ENCODE results near the gene CNTNAP2. TPM values are rescaled to one million over a fixed set of nuclear protein-coding genes. Genes with fewer than 3 reads are reported as not detected.

Gene CNTNAP2
- total and polyA plus RNA-seq, 2 of the 4 experiments (the other 2 are of a cell fraction), result not detected

- Histone ChIP-seq H2AFZ (replicated peaks; ENCODE audit: low read length, poor library complexity) (no peak overlapping the region), H4K8ac (ENCODE audit: low read depth in 2 of 2, low read length in 2 of 2) (no peak overlapping the region), H3K4me1 (ENCODE audit: control insufficient read depth, insufficient read depth, low read length) (no peaks in the 10 kb centered on the region), H3K27ac (ENCODE audit: insufficient read depth, low read length) (no peak overlapping the region), H2BK120ac (ENCODE audit: low read depth, low read length) (no peak overlapping the region), H3K9ac (ENCODE audit: low read depth, low read length) (no peak overlapping the region), H3K79me1 (ENCODE audit: low read depth in 1 of 2, low read length in 2 of 2) (no peaks in the 10 kb centered on the region), H3K4ac (ENCODE audit: low read depth, low read length) (no peak overlapping the region), H3K27me3 (ENCODE audit: control insufficient read depth, insufficient read depth, low read length) (no peaks in the 10 kb centered on the region), H3K56ac (ENCODE audit: extremely low read depth, insufficient read depth, low read length) (no peak overlapping the region), H4K5ac (ENCODE audit: low read depth, low read length) (no peak overlapping the region), H2AK9ac (replicated peaks; ENCODE audit: low read depth, low read length, poor library complexity) (no peak overlapping the region), H4K91ac (ENCODE audit: insufficient read depth, low read depth, low read length) (no peak overlapping the region), H3K23ac (ENCODE audit: low read depth, low read length) (no peak overlapping the region), H3K4me3 (ENCODE audit: insufficient read depth, low read depth, low read length) (no peak overlapping the region), H3K4me2 (ENCODE audit: low read depth, low read length) (no peak overlapping the region), H2BK5ac (ENCODE audit: low read depth, low read length, poor library complexity, severe bottlenecking) (no peak overlapping the region), H3K18ac (ENCODE audit: low read depth, low read length) (no peak overlapping the region), H3K36me3 (ENCODE audit: control insufficient read depth, insufficient read depth, low read length) (no peaks in the 10 kb centered on the region), H3K14ac (replicated peaks; ENCODE audit: low read depth, low read length) (no peak overlapping the region), H3K9me1 (ENCODE audit: insufficient read depth, low read length) (no peaks in the 10 kb centered on the region), H2BK15ac (ENCODE audit: low read depth, low read length) (no peak overlapping the region), H3K9me3 (ENCODE audit: control insufficient read depth, insufficient read depth, low read length) (peaks cover 7% of the 10 kb centered on the region), H2BK20ac (ENCODE audit: low read depth, low read length) (no peak overlapping the region), H4K20me1 (ENCODE audit: insufficient read depth, low read length) (no peaks in the 10 kb centered on the region), H2AK5ac (ENCODE audit: low read depth, low read length) (no peak overlapping the region)
- dilution Hi-C loops (cut with HindIII; ENCODE audit: low sequenced_read_pairs, unreplicated experiment) (no loop called here), in situ Hi-C loops (cut with MboI; ENCODE audit: low sequenced_read_pairs) (no loop called here), intact Hi-C loops (cut with micrococcal nuclease) (no loop called here)
- ChIA-PET CTCF (no interaction called here), POLR2A (ENCODE audit: unreplicated experiment) (no interaction called here)
- BruUV-seq (replicated peaks), result no TSS peak
- TF ChIP-seq RAD21 (IDR thresholded peaks at IDR 0.05; ENCODE audit: low read length) (no peak), FOS (IDR thresholded peaks at IDR 0.05; ENCODE audit: low read depth, low read length) (no peak), CEBPB (IDR thresholded peaks at IDR 0.05; ENCODE audit: low read depth, low read length) (no peak)
- DNase-seq, result no peak
- WGBS, 2 experiments (ENCODE audit: extremely low coverage in 2 of 2, insufficient read length in 1 of 2), result no CpG with 5 or more reads among the region's 3 CpGs
- ATAC-seq (ENCODE audit: low read depth), result no peak
These were observed 1824.8 kb downstream of the CNTNAP2 start for GRCh38 chr7:147941381-147941780.
